LNCaP clone FGC (cell line): ENCODE results near the gene TIGIT.

Experiments used
- DNase-seq: peaks from one replicate; pipeline ENCODE4 v3.0.0-alpha.2; 2011; ENCODE audit warnings: low read depth
- H3K4me3 ChIP-seq: 2 replicates; pipeline ENCODE4 v1.5.1; 2011; ENCODE audit warnings: mild to moderate bottlenecking, low read depth, low read length, control low read depth
- TF ChIP-seq, protein P1 (sequence below): IDR thresholded peaks from 2 replicates; pipeline ENCODE4 v1.5.1; 2012; ENCODE audit warnings: mild to moderate bottlenecking; ENCODE audit not compliant: control insufficient read depth, insufficient read depth; ENCODE audit errors: extremely low read depth

The TIGIT gene

DNA sequence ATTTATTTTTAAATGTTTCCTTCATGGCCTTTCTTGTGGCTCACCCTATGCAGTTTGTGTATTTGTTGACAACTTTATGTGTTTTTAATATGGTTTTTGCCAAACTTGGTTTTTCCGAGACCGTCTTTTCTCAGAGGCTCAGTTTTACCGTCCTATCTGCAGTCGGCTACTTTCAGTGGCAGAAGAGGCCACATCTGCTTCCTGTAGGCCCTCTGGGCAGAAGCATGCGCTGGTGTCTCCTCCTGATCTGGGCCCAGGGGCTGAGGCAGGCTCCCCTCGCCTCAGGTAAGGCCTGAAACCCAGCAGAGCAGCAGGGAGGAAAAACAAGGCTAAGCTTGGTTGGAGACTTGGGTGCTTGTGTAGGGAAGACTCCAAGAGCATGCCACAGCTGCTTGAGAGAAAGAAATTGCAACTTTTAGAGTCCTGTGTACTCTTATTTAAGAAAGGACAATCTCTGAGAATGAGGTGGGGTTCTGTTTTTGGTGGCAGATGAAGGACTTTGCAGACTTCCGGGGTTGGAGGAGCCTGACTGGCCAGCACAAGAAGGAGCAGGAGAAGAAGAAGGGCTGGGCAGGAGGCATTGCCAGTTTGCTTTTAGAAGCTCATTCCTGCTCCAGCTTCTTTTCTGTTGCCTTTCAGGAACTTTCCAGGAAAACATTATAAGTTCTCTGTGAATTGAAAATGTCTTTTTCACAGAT, at the start of gene TIGIT:
TSS of gene TIGIT (plus strand) at position 191 of the 698 bp plus-strand sequence. CDS start at position 225, 34 bp downstream.
- H3K4me3 ChIP-seq = no peak within 1 kb of the TSS
- DNase-seq = no peak
- TF ChIP-seq, protein P1, sequence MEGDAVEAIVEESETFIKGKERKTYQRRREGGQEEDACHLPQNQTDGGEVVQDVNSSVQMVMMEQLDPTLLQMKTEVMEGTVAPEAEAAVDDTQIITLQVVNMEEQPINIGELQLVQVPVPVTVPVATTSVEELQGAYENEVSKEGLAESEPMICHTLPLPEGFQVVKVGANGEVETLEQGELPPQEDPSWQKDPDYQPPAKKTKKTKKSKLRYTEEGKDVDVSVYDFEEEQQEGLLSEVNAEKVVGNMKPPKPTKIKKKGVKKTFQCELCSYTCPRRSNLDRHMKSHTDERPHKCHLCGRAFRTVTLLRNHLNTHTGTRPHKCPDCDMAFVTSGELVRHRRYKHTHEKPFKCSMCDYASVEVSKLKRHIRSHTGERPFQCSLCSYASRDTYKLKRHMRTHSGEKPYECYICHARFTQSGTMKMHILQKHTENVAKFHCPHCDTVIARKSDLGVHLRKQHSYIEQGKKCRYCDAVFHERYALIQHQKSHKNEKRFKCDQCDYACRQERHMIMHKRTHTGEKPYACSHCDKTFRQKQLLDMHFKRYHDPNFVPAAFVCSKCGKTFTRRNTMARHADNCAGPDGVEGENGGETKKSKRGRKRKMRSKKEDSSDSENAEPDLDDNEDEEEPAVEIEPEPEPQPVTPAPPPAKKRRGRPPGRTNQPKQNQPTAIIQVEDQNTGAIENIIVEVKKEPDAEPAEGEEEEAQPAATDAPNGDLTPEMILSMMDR = no peak

DNA sequence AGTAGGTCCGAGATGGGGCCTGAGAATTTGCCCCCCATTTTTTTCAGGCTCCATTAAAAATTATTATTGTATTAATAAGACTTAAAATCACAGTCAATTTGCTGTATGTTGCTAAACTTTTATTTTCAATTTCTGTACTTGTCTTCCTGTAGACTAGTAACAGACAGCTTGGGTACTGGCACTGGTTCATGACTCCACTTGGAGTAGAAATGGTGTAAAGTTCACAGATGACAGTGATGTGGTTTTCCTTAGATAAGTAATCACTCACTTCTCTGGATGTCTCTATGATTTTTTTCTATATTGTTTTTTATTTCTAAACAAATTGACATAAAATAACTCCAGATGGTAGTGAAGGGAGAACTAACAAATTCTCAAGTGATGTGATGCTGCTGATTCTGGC, 40.9 kb upstream of the TIGIT start:
- no peak for DNase-seq
- H3K4me3 ChIP-seq = no peak overlapping the region
- TF ChIP-seq, protein P1 = no peak

DNA sequence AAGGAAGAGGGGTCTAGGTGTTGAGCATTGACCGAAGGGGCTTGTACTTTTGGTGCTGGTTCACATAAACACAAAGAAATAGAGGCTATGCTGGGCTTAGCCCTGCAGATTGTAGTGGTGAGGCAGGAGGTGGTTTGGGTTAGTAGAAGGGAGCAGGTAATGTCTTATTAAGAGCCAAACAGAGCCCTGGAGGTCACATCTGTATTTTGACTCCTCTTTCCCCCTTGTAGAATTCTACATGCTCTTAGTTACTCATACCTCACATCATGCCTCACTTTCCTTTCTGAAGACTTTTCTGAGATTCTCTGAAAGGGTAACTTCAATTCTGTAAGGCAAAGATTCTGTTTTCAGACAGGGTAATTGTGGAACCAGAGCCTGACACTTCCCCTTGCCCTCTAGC, 40.3 kb upstream of the TIGIT start:
- TF ChIP-seq, protein P1 = no peak
- H3K4me3 ChIP-seq = no peak overlapping the region
- no peak for DNase-seq

DNA sequence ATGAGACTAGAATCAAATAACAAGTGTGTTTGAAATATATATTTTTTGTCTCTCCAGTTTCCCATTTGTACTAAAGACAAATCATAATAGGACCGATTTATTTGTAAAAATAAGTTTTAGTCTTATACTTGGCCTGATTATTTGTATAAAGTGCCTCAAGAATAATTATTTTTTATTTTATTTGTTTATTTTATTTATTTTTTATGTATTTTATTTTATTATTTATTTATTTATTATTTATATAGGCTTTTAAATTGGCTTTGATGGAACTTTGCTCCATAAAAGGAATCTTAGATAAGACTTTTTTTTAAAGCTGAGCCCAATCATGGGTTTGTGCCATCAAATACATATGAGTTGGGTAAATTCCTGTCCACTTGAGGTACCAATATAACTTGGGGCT, 34.3 kb upstream of the TIGIT start:
- H3K4me3 ChIP-seq = no peak overlapping the region
- no peak for DNase-seq
- TF ChIP-seq, protein P1 = no peak

DNA sequence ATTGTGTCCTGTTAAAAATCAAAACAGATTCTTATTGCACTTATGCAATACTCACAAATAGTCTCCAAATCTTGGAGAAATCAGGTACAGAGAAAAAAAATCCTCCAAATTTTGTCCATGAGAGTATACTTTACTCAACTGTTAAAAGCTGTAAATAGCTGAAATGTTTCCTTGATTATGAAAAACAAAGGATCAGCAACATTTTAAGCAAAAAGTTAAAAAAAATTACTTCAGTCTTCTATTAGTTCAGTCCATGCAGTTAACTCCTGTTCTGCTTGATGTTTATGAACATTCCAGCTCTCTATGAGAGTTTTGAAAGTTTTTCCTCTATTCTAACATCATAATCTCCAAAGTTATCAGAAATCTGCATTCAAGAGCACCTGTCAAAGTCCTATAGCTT, 33.7 kb upstream of the TIGIT start:
- TF ChIP-seq, protein P1 = no peak
- no peak overlapping the region for H3K4me3 ChIP-seq
- no peak for DNase-seq

DNA sequence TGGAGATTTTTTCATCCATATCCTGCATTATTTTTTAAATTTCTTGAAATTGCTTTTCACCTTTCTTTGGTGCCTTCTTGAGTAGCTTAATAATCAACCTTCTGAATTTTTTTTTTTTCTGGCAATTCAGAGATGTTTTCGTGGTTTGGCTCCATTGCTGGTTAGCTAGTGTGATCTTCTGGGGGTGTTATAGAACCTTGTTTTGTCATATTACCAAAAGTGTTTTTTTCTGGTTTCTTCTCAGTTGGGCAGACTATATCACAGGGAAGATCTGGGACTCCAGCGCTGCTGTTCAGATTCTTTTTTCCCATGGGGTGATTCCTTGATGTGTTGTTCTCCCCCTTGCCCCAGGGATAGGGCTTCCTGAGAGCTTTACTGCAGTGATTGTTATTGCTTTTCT, 23.8 kb upstream of the TIGIT start:
- TF ChIP-seq, protein P1 = no peak
- no peak for DNase-seq
- no peak overlapping the region for H3K4me3 ChIP-seq

DNA sequence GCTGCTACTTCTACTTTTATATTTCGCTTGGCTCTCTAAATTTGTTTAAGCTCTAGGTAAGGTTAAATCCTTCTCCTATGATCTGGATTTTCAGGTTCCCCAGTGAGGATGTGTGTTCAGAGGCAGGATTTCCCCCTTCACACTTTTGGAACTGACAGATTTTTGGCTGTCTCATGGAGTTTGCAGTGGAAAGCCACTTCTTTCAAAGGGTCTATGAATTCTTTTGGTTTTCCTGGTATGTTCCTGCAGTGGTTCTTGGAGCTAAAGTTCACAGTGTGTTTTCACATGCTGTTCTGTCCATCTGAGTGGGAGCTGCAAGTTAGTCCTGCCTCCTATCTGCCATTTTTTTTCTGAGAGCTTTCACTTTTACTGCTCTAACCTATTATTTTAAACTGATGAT, 21.6 kb upstream of the TIGIT start:
- H3K4me3 ChIP-seq = no peak overlapping the region
- TF ChIP-seq, protein P1 = no peak
- no peak for DNase-seq
